ENCODE measurements around the gene CTNS.

DNA sequence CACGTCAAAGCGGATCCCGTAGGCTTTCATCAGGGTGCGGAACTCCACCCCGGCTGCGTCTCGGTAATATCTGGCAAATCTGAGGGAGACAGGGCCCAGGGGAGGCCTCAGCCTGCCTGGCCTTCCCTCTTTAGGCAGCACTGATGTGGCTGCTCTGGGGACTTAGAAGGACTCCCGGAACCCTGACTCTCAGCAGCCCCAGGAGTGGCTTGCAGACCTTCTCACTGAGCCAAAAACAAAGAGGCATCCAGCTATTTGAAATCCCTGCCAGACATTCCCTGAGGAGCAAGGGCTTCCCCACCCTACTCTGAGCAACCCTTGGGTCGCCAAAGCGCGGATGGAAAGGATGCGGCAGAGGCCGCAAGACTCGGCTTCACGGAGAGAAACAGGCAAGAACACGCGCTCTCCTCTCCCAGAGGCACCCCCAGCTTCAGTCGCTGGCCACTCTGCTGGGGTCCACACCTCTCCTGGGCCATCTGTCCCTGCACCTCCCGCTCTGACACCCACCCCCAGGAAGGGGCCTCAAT lies 51.5 kb downstream of the CTNS start:
- TF ChIP-seq, protein P1, sequence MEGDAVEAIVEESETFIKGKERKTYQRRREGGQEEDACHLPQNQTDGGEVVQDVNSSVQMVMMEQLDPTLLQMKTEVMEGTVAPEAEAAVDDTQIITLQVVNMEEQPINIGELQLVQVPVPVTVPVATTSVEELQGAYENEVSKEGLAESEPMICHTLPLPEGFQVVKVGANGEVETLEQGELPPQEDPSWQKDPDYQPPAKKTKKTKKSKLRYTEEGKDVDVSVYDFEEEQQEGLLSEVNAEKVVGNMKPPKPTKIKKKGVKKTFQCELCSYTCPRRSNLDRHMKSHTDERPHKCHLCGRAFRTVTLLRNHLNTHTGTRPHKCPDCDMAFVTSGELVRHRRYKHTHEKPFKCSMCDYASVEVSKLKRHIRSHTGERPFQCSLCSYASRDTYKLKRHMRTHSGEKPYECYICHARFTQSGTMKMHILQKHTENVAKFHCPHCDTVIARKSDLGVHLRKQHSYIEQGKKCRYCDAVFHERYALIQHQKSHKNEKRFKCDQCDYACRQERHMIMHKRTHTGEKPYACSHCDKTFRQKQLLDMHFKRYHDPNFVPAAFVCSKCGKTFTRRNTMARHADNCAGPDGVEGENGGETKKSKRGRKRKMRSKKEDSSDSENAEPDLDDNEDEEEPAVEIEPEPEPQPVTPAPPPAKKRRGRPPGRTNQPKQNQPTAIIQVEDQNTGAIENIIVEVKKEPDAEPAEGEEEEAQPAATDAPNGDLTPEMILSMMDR (tag by site-specific recombination; IDR thresholded peaks at IDR 0.05), result no peak
- TF ChIP-seq, protein P2, sequence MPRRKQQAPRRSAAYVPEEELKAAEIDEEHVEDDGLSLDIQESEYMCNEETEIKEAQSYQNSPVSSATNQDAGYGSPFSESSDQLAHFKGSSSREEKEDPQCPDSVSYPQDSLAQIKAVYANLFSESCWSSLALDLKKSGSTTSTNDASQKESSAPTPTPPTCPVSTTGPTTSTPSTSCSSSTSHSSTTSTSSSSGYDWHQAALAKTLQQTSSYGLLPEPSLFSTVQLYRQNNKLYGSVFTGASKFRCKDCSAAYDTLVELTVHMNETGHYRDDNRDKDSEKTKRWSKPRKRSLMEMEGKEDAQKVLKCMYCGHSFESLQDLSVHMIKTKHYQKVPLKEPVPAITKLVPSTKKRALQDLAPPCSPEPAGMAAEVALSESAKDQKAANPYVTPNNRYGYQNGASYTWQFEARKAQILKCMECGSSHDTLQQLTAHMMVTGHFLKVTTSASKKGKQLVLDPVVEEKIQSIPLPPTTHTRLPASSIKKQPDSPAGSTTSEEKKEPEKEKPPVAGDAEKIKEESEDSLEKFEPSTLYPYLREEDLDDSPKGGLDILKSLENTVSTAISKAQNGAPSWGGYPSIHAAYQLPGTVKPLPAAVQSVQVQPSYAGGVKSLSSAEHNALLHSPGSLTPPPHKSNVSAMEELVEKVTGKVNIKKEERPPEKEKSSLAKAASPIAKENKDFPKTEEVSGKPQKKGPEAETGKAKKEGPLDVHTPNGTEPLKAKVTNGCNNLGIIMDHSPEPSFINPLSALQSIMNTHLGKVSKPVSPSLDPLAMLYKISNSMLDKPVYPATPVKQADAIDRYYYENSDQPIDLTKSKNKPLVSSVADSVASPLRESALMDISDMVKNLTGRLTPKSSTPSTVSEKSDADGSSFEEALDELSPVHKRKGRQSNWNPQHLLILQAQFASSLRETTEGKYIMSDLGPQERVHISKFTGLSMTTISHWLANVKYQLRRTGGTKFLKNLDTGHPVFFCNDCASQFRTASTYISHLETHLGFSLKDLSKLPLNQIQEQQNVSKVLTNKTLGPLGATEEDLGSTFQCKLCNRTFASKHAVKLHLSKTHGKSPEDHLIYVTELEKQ (tag by site-specific recombination; IDR thresholded peaks at IDR 0.05; ENCODE audit: borderline replicate concordance), result no peak
- TF ChIP-seq ZNF274 (IDR thresholded peaks at IDR 0.05; ENCODE audit: low read length) (no peak), ZNF274 (tag by site-specific recombination; IDR thresholded peaks at IDR 0.05; ENCODE audit: borderline replicate concordance) (no peak), ZBTB7A (tag by site-specific recombination; IDR thresholded peaks at IDR 0.05; ENCODE audit: low read depth) (no peak), ZNF664 (tag by site-specific recombination; IDR thresholded peaks at IDR 0.05) (no peak), ZNF169 (tag by site-specific recombination; IDR thresholded peaks at IDR 0.05) (no peak), KLF16 (tag by site-specific recombination; IDR thresholded peaks at IDR 0.05) (no peak), MEIS1 (CRISPR knock-in tag; IDR thresholded peaks at IDR 0.05; ENCODE audit: borderline replicate concordance) (no peak), ZNF292 (tag by site-specific recombination; IDR thresholded peaks at IDR 0.05; ENCODE audit: borderline replicate concordance, low read depth) (no peak), YY1 (tag by site-specific recombination; IDR thresholded peaks at IDR 0.05) (no peak)
- TF ChIP-seq, protein P3, sequence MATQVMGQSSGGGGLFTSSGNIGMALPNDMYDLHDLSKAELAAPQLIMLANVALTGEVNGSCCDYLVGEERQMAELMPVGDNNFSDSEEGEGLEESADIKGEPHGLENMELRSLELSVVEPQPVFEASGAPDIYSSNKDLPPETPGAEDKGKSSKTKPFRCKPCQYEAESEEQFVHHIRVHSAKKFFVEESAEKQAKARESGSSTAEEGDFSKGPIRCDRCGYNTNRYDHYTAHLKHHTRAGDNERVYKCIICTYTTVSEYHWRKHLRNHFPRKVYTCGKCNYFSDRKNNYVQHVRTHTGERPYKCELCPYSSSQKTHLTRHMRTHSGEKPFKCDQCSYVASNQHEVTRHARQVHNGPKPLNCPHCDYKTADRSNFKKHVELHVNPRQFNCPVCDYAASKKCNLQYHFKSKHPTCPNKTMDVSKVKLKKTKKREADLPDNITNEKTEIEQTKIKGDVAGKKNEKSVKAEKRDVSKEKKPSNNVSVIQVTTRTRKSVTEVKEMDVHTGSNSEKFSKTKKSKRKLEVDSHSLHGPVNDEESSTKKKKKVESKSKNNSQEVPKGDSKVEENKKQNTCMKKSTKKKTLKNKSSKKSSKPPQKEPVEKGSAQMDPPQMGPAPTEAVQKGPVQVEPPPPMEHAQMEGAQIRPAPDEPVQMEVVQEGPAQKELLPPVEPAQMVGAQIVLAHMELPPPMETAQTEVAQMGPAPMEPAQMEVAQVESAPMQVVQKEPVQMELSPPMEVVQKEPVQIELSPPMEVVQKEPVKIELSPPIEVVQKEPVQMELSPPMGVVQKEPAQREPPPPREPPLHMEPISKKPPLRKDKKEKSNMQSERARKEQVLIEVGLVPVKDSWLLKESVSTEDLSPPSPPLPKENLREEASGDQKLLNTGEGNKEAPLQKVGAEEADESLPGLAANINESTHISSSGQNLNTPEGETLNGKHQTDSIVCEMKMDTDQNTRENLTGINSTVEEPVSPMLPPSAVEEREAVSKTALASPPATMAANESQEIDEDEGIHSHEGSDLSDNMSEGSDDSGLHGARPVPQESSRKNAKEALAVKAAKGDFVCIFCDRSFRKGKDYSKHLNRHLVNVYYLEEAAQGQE (tag by site-specific recombination; IDR thresholded peaks at IDR 0.05), result no peak
- TF ChIP-seq, protein P4, sequence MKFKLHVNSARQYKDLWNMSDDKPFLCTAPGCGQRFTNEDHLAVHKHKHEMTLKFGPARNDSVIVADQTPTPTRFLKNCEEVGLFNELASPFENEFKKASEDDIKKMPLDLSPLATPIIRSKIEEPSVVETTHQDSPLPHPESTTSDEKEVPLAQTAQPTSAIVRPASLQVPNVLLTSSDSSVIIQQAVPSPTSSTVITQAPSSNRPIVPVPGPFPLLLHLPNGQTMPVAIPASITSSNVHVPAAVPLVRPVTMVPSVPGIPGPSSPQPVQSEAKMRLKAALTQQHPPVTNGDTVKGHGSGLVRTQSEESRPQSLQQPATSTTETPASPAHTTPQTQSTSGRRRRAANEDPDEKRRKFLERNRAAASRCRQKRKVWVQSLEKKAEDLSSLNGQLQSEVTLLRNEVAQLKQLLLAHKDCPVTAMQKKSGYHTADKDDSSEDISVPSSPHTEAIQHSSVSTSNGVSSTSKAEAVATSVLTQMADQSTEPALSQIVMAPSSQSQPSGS (tag by site-specific recombination; IDR thresholded peaks at IDR 0.05; ENCODE audit: low read depth), result no peak
- TF ChIP-seq, protein P5, sequence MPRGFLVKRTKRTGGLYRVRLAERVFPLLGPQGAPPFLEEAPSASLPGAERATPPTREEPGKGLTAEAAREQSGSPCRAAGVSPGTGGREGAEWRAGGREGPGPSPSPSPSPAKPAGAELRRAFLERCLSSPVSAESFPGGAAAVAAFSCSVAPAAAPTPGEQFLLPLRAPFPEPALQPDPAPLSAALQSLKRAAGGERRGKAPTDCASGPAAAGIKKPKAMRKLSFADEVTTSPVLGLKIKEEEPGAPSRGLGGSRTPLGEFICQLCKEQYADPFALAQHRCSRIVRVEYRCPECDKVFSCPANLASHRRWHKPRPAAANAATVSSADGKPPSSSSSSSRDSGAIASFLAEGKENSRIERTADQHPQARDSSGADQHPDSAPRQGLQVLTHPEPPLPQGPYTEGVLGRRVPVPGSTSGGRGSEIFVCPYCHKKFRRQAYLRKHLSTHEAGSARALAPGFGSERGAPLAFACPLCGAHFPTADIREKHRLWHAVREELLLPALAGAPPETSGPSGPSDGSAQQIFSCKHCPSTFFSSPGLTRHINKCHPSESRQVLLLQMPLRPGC (tag by site-specific recombination; IDR thresholded peaks at IDR 0.05), result no peak

All from HEK293 (cell line).